ENCODE data around the gene ARHGEF19. TPM values are rescaled to one million over a fixed set of nuclear protein-coding genes. Genes with fewer than 3 reads are reported as not detected.
A peak's percentile ranks its signal among the peaks of the same experiment; 100 is the strongest.

Gene ARHGEF19
- total RNA-seq, 1 donor: 6.5 TPM

GRCh38 chr1:16205334-16205671 is 7.1 kb downstream of the ARHGEF19 start:
- no peaks in the 10 kb centered on the region for H4K20me1 ChIP-seq (ENCODE audit: insufficient read depth, low read length)
- peaks cover 8% of the 10 kb centered on the region for H3K4me1 ChIP-seq (ENCODE audit: insufficient read depth, low read length)
- H3K36me3 ChIP-seq (ENCODE audit: insufficient read depth, low read length): no peaks in the 10 kb centered on the region
- H3K27ac ChIP-seq (ENCODE audit: low read depth, low read length): no peak overlapping the region
- H3K4me3 ChIP-seq (ENCODE audit: insufficient read depth, low read length): no peak overlapping the region
- no peak overlapping the region for H2AFZ ChIP-seq (ENCODE audit: low read length)
- H3K4me2 ChIP-seq (ENCODE audit: insufficient read depth, low read length): no peak overlapping the region
- no peak for TF ChIP-seq CTCF (IDR thresholded peaks at IDR 0.05; ENCODE audit: extremely low read depth, low read depth, low read length)
- no peaks in the 10 kb centered on the region for H3K9me3 ChIP-seq (ENCODE audit: low read depth, low read length)
- no peak for DNase-seq (ENCODE audit: insufficient read length, low spot score, missing footprints)
- no peaks in the 10 kb centered on the region for H3K27me3 ChIP-seq (ENCODE audit: insufficient read depth, low read length)
- H3K79me2 ChIP-seq (ENCODE audit: insufficient read depth, low read length): no peaks in the 10 kb centered on the region

- Histone ChIP-seq H3K4me2 (ENCODE audit: insufficient read depth, low read length) (no peak overlapping the region), H4K20me1 (ENCODE audit: insufficient read depth, low read length) (no peaks in the 10 kb centered on the region), H3K9me3 (ENCODE audit: low read depth, low read length) (no peaks in the 10 kb centered on the region), H3K79me2 (ENCODE audit: insufficient read depth, low read length) (no peaks in the 10 kb centered on the region), H2AFZ (ENCODE audit: low read length) (no peak overlapping the region), H3K27me3 (ENCODE audit: insufficient read depth, low read length) (no peaks in the 10 kb centered on the region), H3K4me1 (ENCODE audit: insufficient read depth, low read length) (peaks cover 8% of the 10 kb centered on the region), H3K36me3 (ENCODE audit: insufficient read depth, low read length) (no peaks in the 10 kb centered on the region), H3K4me3 (ENCODE audit: insufficient read depth, low read length) (no peak overlapping the region), H3K27ac (ENCODE audit: low read depth, low read length) (no peak overlapping the region)
- peak; percentile 72 for DNase-seq (ENCODE audit: insufficient read length, low spot score, missing footprints)
- TF ChIP-seq CTCF (IDR thresholded peaks at IDR 0.05; ENCODE audit: extremely low read depth, low read depth, low read length): peak; percentile 19
Observed at GRCh38 chr1:16204634-16205333, 7.7 kb downstream of the ARHGEF19 start.

GRCh38 chr1:16204216-16204615 is 8.2 kb downstream of the ARHGEF19 start:
- Histone ChIP-seq H3K79me2 (ENCODE audit: insufficient read depth, low read length) (no peaks in the 10 kb centered on the region), H3K9me3 (ENCODE audit: low read depth, low read length) (no peaks in the 10 kb centered on the region), H3K4me1 (ENCODE audit: insufficient read depth, low read length) (peaks cover 8% of the 10 kb centered on the region), H3K27me3 (ENCODE audit: insufficient read depth, low read length) (no peaks in the 10 kb centered on the region), H3K36me3 (ENCODE audit: insufficient read depth, low read length) (no peaks in the 10 kb centered on the region), H3K4me2 (ENCODE audit: insufficient read depth, low read length) (no peak overlapping the region), H2AFZ (ENCODE audit: low read length) (no peak overlapping the region), H4K20me1 (ENCODE audit: insufficient read depth, low read length) (no peaks in the 10 kb centered on the region), H3K4me3 (ENCODE audit: insufficient read depth, low read length) (no peak overlapping the region), H3K27ac (ENCODE audit: low read depth, low read length) (no peak overlapping the region)
- DNase-seq (ENCODE audit: insufficient read length, low spot score, missing footprints): peak; percentile 64
- TF ChIP-seq CTCF (IDR thresholded peaks at IDR 0.05; ENCODE audit: extremely low read depth, low read depth, low read length): no peak

GRCh38 chr1:16203550-16203949 is 8.9 kb downstream of the ARHGEF19 start:
- Histone ChIP-seq H3K79me2 (ENCODE audit: insufficient read depth, low read length) (no peaks in the 10 kb centered on the region), H3K9me3 (ENCODE audit: low read depth, low read length) (no peaks in the 10 kb centered on the region), H3K27me3 (ENCODE audit: insufficient read depth, low read length) (no peaks in the 10 kb centered on the region), H3K4me1 (ENCODE audit: insufficient read depth, low read length) (peaks cover 8% of the 10 kb centered on the region), H3K4me3 (ENCODE audit: insufficient read depth, low read length) (no peak overlapping the region), H2AFZ (ENCODE audit: low read length) (no peak overlapping the region), H3K27ac (ENCODE audit: low read depth, low read length) (no peak overlapping the region), H4K20me1 (ENCODE audit: insufficient read depth, low read length) (no peaks in the 10 kb centered on the region), H3K36me3 (ENCODE audit: insufficient read depth, low read length) (no peaks in the 10 kb centered on the region), H3K4me2 (ENCODE audit: insufficient read depth, low read length) (no peak overlapping the region)
- TF ChIP-seq CTCF (IDR thresholded peaks at IDR 0.05; ENCODE audit: extremely low read depth, low read depth, low read length): no peak
- DNase-seq (ENCODE audit: insufficient read length, low spot score, missing footprints): peak; percentile 27

Data from osteoblast (primary cell).